GM18520 (cell line): Measurements from ENCODE around the gene CHRNA3.

Source experiments
- ATAC-seq: cut with Tn5 transposase; IDR thresholded peaks from one replicate; pipeline ENCODE4 v1.9.1; 2021; ENCODE audit not compliant: unreplicated experiment

Gene CHRNA3

GRCh38 chr15:78636378-78636859 lies 15.6 kb upstream of the CHRNA3 start:
- ATAC-seq, result no peak

DNA sequence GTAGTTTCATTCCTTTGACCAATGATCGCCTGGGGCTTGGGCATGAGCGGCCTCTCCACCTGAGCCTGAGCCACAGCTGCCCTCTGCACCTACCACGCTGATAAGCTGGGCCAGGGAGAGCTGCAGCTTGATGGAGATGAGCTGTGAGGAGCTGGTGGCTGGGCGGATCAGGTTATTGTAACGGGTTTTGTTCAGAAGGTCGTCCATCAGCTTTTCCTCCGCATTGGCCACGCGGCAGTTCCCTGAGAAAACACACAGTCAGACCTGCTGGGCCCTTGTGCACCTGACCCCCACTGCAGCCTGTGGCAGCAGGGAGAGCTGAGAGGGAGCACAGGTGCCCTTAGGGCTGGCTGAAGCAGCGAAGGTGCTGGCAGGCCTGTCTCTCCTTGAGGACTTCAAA lies 14.6 kb upstream of the CHRNA3 start:
- no peak for ATAC-seq

GRCh38 chr15:78634210-78635145 lies 13.7 kb upstream of the CHRNA3 start:
- ATAC-seq, result no peak

DNA sequence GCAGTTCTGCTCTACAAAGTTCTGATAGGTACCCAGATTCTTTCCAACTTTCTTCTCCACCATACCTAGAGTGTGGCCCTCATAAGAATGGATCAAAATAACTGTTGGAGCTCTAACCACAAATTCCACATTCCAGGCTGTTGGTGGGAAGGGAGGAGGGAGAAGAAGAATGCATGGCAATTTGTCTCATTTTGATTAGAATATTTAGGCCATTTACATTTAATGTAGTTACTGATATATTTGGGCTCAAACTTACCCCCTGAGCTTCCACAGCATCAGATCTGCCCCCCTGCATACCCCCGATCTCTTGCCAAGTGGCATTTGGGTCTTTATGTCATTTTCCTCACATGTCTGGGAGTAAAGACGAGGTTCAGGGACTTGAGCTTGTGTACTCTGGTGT lies 12.6 kb upstream of the CHRNA3 start:
- no peak for ATAC-seq

DNA sequence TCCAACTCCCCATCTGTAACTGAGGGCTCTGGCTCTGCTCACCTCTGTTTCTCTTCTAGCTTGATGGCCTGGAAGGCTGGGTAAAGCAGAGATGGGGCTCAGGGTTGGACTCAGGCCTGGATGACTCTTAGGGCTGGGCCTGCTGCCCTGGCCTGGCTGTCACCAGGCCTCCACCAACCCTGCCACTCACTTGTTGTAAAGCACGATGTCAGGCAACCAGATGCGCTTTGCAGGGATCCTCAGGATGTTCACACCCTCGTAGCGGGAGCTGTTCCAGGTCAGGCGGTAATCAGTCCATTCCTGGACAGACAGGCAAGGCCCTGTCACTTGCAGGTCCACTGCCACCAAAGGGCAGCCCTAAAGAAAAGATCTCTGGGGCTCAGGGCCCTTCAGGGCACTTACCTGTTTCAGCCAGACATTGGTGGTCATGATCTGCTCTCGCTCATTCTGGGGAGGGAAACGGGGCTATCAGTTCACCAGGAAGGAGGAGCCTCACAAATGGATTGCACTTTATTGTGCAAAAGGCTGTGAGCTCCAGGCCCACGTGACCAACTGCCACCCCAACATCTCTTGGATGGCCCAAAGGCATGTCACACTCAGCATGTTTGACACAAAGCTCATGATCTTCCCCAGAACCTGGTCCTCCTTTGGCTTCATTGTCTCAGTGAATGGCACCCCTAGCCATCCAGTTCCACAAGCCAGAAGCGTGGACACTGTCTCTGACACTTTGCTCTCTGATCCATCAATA lies 10.3 kb upstream of the CHRNA3 start:
- ATAC-seq, result no peak

DNA sequence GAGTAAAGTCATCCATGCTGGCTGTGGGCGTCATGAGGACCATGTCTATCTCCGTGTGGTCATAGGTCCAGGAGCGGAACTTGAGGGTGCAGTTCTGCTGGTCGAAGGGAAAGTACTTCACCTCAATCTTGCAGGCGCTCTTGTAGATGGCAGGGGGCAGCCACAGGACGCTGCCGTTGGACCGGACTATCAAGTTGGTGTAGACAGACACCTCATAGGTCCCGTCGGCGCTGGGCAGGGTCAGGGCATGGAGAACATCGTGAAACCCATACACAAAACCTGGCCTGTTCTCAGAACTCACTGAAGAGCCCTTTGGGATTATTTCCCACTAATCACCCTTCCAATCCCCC lies 8.9 kb upstream of the CHRNA3 start:
- no peak for ATAC-seq

DNA sequence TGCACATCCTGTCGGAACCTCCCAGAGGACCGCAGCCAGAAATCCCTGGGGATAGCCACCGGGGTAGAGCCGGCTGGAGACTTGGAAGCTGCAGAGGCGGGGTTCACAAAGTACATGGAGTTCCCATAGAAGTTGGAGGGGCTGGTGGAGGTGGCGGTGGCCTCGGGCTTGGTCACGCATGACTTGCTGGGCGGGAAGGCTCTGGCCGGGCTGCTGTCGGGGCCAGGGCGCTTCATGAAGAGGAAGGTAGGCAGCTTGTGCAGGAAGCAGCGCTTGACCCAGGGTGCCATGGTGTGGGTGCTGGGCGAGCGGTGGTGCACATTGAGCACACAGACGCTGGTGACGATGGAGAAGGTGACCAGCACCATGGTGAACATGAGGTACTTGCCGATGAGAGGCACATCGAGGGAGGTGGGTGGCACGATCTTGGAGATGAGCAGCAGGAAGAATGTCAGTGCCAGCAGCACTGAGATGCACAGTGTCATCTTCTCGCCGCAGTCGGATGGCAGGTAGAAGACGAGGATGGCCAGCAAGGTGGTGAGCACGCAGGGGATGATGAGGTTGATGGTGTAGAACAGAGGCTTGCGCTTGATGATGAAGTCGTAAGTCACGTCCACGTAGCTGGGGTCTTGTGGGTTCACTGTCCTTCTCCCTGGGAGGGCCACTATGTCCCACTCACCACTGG lies 8.4 kb upstream of the CHRNA3 start:
- no peak for ATAC-seq

DNA sequence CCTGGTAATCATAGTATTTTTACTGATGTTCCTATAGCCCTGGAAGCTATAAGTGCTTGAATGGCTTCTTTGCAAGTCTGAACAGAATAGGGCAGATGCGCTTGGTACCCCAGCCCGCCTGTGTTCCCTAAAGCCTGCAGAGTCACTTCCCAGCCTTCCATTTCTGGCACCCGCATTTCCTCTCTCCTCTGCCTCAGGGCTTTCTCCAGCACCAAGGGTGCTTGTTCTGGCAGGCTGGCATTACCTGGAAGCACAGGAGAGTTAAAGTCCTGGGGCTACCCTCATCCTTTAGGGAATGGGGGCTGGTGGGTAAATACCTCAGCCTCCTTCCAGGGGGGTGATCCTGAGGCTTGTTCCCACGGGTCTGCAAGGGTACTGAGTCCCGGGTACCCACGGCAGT lies 7.4 kb upstream of the CHRNA3 start:
- no peak for ATAC-seq

GRCh38 chr15:78627348-78627747 lies 6.6 kb upstream of the CHRNA3 start:
- no peak for ATAC-seq

DNA sequence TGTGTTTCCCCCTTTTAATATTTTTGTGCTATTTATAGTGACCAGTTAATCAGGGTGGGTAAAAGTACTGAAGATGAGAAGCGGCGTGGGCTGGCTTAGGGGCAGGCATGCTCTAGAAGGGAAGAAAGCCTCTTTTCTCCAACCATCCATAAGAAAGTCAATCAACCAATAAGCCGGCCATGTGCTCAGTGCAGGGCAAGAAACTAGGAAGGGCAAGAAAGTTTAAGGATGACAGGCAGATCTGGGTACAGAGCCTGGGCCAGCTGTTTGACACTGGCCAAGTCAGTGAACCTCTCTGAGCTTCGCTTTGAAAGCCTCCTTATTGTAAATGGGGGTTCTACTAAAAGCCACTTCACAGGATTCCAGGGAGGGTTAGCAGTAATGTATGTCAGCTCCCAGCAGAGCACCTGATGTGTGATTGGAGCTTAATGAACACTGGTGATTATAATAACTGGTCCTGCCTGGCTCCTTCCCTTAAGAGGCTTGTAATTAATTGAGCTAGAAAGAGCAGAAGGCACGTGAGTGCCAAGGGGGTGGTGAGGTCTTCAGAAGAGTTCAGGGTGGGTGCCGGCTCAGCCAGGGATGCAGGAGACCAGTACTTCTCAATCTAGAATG lies 5.7 kb upstream of the CHRNA3 start:
- no peak for ATAC-seq

DNA sequence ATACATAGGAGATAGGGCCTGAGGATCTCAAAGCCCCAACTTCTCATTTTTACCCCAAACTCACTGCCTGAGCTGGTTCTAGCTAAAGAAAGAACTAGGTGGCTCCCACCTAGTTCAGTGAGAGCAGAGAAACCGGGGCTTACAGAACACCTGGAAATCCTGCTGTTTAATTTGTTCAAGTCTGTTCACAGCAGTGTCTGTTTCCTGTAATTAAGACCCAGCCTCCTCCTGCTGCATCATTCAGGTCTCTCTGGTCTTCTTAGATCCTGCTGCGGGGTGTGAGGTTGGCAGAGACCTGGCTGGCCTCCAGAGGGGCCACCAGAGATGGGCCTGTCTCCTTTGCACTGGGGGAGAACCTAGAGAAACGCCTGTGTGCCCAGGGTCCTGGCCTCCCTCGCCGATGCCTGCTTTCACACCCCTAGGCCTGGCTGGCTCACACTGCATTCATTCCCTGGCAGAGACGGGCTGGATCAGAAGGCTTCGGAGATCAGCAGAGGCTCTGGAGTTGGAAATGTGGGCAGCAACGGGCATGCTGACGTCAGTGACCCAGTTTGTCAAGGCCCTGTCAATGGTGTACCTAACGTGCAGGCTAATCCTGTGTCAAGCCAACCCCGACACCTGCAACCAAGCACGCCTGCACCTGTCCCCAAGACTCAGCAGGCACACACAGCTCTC lies 4.9 kb upstream of the CHRNA3 start:
- ATAC-seq, result no peak

DNA sequence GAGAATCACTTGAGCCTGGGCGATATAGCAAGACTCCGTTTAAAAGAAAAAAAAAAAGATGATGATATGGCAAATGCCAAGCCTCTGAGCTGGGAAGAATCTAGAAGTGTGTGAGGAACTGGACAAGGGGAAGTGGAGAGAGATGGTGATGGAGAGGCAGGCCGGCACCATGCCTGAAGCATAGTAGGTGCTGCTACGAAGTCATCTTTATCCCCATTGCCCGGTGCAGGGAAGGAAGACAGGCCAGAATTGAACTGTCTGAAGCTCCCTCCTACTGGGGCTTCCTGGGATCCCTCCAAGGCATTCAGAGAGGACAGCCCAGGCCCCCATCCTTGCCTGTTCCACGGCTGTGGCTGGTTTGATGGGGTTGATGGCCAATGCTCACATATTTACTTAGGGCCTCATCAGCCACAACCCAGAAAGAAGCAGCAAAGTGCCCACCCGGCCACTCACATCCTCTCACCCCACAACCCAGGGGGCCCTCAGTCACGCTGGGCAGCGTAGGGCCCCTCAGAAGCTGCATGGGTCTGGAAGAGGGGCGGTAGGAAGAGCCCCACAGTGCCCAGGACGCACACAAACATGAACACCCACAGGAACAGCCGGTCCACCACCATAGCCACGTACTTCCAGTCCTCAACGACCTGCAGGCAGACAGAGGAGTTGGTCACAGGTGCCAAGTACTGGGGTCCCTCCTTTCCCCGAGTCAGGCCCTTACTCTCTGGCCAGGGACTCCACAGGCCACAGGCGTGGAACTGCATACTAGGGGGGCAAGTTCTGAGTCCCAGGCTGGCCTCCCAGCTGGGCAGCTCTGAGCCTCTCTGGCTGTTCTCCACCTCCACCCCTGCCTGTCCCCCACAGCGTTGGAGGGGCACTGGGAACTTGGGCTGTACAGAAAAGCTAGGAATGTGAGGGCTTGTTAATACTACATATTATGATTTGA lies 4.1 kb upstream of the CHRNA3 start:
- ATAC-seq, result no peak

- ATAC-seq, result no peak
Measured at GRCh38 chr15:78623786-78624497, 3.1 kb upstream of the CHRNA3 start.

GRCh38 chr15:78621810-78622402 lies 1.1 kb upstream of the CHRNA3 start:
- ATAC-seq, result no peak

DNA sequence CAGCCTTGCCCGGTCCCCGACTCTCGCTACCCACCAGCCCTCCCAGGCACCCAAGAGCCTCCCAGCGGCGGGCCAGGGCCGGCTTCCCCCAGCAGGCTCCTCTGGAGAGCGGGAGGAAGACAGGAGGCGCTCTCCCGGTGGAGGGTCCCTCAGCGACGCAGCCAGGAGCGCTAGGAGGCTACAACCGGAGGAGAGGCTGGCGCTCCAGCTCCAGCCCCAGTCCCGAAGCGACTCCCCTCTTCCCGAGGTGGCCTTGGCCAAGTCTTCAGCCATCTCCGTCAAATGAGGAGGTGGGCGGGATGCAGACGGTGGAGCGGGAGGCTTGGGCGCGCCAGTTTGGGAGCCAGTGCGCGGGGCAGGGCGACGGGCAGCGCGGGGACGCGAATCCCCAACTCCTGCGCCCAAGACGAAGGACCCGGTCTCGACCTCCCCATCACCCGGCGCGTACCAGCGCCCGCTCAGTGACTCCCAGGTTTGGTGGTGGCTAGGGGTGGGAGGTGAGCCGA lies 722 bp downstream of the CHRNA3 start:
- no peak for ATAC-seq

DNA sequence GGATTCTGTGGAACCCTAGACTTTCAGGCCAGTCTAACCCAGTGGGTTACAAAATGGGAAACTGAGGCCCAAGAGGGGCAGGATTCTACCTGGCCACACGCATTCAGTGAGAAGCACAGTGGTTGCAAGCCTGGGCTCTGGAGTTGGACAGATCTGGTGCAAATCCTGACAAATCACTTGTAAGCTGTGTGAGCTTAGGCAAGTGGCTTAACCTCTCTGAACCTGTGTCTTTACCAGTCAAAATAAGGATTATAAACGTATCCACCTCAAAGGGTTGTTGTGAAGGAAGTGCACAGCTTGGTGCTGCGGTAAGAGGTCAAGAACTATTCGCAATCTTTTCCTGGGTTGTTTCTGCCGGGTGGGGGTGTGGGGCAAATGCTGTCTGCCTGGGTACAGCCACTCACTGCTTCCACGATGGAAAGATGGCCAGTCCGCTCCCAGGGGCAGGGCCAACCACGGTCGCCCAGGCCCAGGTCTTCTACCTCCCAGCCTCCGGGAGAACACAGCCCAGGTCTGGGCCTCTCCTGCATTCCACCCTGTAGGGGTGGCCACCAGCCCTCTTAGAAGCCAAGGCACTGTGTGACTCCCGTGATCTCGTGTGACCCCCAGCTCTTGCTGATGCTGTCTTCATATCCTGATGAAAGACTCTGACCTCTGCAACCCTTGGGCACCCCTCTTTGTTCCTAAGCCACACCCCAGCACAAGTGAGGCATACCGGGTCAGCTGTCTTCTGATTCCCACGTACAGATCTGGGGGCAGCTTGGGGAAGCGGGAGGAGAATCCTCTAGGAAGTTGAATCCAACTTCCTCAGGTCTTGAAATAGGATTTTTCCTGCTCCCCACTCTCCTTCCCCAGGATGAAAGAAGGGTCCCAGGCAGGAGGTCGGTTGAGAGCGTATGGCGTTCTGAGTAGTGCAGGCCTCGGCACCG lies 1.5 kb downstream of the CHRNA3 start:
- ATAC-seq, result no peak

GRCh38 chr15:78618490-78618934 lies 2.3 kb downstream of the CHRNA3 start:
- no peak for ATAC-seq
